Subcutaneous adipose tissue (tissue), 4 donors: ENCODE data around the gene IGF1R. TPM values are rescaled to one million over a fixed set of nuclear protein-coding genes. Genes with fewer than 3 reads are reported as not detected.

Source experiments
- CTCF ChIP-seq: fragments of 450-650 bp; IDR thresholded peaks from one replicate; pipeline ENCODE4 v1.5.1; 2016; ENCODE audit warnings: low read depth, mild to moderate bottlenecking, control low read depth, antibody characterized with exemption, moderate library complexity
- total RNA-seq, 4 donors: library from RNA; depleted of rRNA; stranded (reverse); fragments of >200 nt; gene quantifications; one replicate each; pipeline ENCODE4 v1.1.0, GENCODE V29; 2016

IGF1R gene
- total RNA-seq, 4 donors from 2014 or later, result 27.4 to 53.7 (median 49.7) TPM

- TF ChIP-seq CTCF, result no peak
These were observed 202.7 kb downstream of the IGF1R start for GRCh38 chr15:98850961-98851572.

GRCh38 chr15:98853161-98853560 is 204.8 kb downstream of the IGF1R start:
- no peak for TF ChIP-seq CTCF

GRCh38 chr15:98853617-98854420 is 205.5 kb downstream of the IGF1R start:
- TF ChIP-seq CTCF, result no peak

- no peak for TF ChIP-seq CTCF
These were observed 206.2 kb downstream of the IGF1R start for GRCh38 chr15:98854496-98854895.

- TF ChIP-seq CTCF, result no peak
These were observed 206.9 kb downstream of the IGF1R start for GRCh38 chr15:98855067-98855814.

GRCh38 chr15:98855815-98856531 is 207.6 kb downstream of the IGF1R start:
- no peak for TF ChIP-seq CTCF
